SH-SY5Y (cell line): ENCODE results near the gene NTRK2.

Experiments
- GATA2 ChIP-seq: IDR thresholded peaks from 2 replicates; pipeline ENCODE4 v1.6.1; 2011; ENCODE audit warnings: mild to moderate bottlenecking, low read depth, low read length
- GATA3 ChIP-seq: IDR thresholded peaks from 2 replicates; pipeline ENCODE4 v1.6.1; 2011; ENCODE audit warnings: low read depth, mild to moderate bottlenecking, low read length, moderate library complexity

DNA sequence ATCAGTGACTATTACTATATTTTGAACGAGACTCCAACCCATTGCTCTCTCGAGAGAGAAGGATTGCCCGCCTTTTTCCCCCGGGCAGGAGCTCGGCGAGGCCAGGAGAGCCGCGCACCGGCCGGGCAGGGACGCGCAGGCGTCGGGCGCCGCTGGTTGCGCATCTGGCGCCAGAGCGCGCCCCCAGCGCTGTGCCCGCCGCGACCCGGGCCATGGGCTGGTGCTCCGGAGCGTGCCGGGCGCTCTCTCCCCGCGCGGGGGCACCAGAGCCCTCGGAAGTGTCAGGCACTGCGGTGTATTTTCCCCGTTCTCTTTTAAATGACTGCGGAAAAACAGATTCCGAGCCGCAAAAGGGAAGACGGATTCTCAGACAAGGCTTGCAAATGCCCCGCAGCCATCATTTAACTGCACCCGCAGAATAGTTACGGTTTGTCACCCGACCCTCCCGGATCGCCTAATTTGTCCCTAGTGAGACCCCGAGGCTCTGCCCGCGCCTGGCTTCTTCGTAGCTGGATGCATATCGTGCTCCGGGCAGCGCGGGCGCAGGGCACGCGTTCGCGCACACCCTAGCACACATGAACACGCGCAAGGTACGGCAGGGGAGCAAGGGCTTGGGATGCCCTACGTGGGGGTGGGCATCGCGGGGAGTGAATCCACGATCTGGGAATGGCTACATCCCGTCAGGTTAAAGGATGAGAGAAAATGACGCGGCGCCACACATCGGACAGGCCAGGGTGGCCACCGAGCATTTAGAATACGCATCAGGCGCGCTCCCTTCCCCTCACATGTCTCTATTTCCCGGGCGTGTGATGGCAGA, 1.1 kb upstream of the NTRK2 start:
- TF ChIP-seq GATA3 (no peak), GATA2 (no peak)
